NCI-H510A treated with DMSO at 0.1 percent for 48 hours (cell line): ENCODE results near the gene ACOT11.

Experiments
- DNase-seq: peaks from one replicate; lab custom pipeline; 2025; lab: John Stamatoyannopoulos, UW

The ACOT11 gene

DNA sequence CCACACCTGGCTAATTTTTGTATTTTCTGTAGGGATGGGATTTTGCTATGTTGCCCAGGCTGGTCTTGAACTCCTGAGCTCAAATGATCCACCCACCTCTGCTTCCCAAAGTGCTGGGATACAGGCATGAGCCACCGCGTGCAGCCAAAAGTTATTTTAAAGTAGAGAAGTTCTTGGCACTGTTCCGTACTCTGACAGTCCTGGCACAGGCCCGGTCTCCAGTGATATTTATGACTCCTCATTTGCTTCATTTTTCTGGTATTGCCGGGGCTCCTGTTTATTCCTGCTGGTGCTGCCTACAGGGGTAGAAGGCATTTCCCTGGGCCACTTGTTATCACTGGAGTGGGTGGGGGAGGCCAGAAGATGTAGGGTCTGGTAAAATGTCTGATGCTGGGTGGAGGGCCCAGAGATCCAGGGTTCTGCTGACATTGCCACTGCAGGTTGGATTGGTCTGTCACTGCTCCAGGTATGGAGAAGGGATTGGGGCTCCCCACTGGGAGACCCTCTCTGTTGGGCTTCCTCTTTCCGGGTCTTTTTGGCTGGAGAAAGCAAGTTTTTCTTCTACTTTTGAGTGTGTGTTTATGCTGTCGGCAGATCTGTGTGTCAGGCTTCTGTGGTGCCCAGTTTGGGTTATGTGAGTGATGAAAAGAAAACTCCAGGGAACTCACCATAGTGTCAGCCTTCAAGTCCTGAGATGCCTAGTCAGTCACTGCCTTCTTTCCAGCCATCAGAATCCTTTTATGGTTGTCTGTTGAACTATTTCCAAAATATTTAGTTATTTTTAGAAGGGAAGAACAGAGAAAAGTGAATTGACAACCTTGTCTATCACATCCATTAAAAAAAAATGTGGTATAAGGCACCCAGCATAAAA lies 98.0 kb downstream of the ACOT11 start:
- DNase-seq = no peak

DNA sequence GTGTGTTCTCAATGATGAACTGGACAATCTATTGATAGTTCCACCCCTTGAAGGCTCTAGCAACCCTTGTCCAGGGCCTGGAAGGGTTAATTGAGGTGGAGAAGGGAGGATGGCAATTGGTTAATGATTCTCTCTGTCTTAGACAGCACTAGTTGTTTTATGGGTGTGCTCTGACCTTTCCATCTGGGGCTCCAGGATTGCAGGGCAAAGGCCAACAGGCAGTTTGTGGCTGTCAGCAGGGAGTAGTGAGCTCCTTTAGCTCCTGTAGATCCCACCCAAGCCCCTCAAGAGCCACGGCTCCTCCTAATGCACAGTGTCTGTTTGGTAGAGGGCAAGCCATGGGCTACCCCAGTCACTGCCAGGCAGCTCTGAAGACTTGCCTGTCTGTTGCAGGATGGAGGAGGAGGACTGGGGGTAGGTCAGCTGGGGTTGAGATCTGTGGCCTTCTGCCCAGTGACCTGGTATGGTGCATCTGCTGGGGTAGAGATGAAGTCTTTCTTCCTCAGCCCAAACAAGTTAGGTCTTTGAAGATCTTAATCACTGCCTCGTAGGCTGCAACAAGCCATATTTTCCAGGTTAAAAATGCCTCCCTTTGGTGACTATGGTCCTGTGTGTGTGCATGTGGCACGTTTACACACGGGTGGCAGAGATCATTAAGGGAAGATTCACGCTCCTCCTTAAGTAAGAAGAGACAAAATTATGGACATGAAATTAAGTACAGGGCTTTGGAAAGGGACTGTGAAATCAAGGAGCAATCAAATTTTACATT lies 101.3 kb downstream of the ACOT11 start:
- no peak for DNase-seq

DNA sequence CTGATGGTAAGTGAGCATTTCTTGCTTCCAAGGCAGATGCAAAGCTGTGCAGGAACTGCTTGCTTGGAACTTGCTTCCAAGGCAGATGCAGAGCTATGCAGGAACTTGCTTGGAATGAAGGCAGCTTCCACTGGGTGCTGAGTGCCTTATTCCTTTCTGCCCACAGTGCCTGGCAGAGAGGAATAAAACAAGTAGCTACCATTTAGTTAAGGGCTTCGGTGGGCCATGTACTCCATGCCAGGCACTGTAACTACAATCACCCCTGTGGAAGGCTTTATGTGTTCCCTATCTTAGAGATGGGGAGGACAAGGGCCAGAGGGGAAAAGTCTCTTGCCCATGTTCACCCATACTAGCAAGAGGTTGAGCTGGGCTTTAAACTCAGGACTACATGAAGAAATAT lies 101.9 kb downstream of the ACOT11 start:
- no peak for DNase-seq

- no peak for DNase-seq
Measured at GRCh38 chr1:54650417-54650816, 102.4 kb downstream of the ACOT11 start.

DNA sequence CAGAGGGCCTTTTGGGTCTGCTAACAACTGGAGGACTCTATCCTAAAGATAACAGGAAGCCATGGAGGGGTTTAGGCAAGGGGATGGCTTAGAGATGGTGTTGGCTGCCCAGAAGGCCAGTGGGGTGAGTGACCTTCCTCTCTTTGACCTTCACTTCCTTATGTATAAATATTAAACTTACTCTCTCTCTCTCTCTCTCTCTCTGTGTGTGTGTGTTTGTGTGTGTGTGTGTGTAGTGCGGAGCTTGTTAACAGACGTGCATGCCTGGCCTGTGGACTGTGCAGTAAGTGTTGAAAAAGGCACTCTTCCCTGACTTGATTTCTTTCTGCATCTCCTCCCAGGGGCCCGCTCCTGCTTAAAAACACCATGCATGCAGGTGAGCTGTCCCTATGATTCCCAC lies 103.6 kb downstream of the ACOT11 start:
- DNase-seq = no peak

- no peak for DNase-seq
Measured at GRCh38 chr1:54652168-54652567, 104.1 kb downstream of the ACOT11 start.

GRCh38 chr1:54653036-54653435 lies 105.0 kb downstream of the ACOT11 start:
- no peak for DNase-seq

DNA sequence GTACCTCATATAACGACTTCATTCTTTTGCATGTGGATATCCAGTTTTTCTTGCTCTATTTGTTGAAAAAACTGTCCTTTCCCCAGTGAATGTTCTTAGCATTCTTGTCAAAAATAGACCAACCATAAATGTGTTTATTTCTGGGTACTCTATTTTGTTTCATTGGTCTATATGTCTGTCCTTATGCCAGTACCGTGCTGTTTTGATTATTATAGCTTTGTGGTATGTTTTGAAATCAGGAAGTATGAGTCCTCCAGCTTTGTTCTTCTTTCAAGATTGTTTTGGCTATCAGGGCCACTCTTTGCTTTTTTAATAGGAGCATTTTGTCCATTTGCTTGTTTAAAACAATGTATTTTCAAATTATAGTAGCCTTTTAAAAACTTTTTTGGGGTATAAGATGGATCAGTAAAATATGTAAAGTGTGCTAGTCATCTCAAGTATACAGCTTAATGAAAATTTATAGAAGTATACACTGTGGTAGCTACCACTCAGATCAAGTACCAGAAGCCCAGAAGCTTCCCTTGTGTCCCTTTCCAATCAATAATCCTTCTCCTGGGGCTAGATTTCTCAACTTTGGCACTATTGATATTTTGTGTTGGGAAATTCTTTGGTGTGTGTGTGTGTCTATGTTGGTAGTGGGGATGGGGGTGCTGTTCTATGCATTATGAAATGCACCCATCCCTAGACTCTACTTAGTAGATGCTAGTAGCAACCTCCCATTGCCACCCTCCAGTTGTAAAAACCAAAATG lies 110.3 kb downstream of the ACOT11 start:
- no peak for DNase-seq
